Mesodermal cell (in vitro differentiated cells): ENCODE measurements around the gene FASTKD3.

Experiments
- H3K27ac ChIP-seq: 2 replicates; pipeline ENCODE4 v1.7.0; 2013; ENCODE audit warnings: mild to moderate bottlenecking, low read depth, low read length, moderate library complexity; ENCODE audit not compliant: severe bottlenecking
- H3K36me3 ChIP-seq: 2 replicates; pipeline ENCODE4 v1.7.1; 2013; ENCODE audit warnings: mild to moderate bottlenecking, low read length, moderate library complexity; ENCODE audit not compliant: control insufficient read depth, insufficient read depth
- H3K4me1 ChIP-seq: one replicate; pipeline ENCODE4 v1.7.1; 2013; ENCODE audit warnings: mild to moderate bottlenecking, low read length; ENCODE audit not compliant: insufficient read depth, control insufficient read depth, poor library complexity, severe bottlenecking
- H3K4me3 ChIP-seq: 2 replicates; pipeline ENCODE4 v1.7.0; 2013; ENCODE audit warnings: low read length, control low read depth, mild to moderate bottlenecking; ENCODE audit not compliant: insufficient read depth, poor library complexity, severe bottlenecking; ENCODE audit errors: extremely low read depth
- H3K9me3 ChIP-seq: 2 replicates; pipeline ENCODE4 v1.7.1; 2013; ENCODE audit warnings: mild to moderate bottlenecking, low read length, moderate library complexity; ENCODE audit not compliant: control insufficient read depth
- WGBS, 2 experiments: methylation state at CpG; one replicate each; pipeline ENCODE4 v1.1.5; 2013; ENCODE audit warnings: missing lambda C conversion rate in 2 of 2; ENCODE audit not compliant: insufficient coverage in 2 of 2; 5-methylcytosine and 5-hydroxymethylcytosine counted together

FASTKD3 gene

GRCh38 chr5:7902201-7902600 is 33.4 kb upstream of the FASTKD3 start:
- H3K27ac ChIP-seq = no peak overlapping the region
- no peak overlapping the region for H3K4me3 ChIP-seq
- 80% methylated on average over 1 of the region's 3 CpGs; no CpG with 5 or more reads in 1 of the 2 experiments for WGBS, 2 experiments
- H3K9me3 ChIP-seq = no peaks in the 10 kb centered on the region
- H3K36me3 ChIP-seq = peaks cover 61% of the 10 kb centered on the region
- no peaks in the 10 kb centered on the region for H3K4me1 ChIP-seq

- WGBS, 2 experiments = 74 to 77% methylated on average over 5 of the region's 5 CpGs
- H3K4me1 ChIP-seq = no peaks in the 10 kb centered on the region
- H3K4me3 ChIP-seq = no peak overlapping the region
- peaks cover 83% of the 10 kb centered on the region for H3K36me3 ChIP-seq
- no peak overlapping the region for H3K27ac ChIP-seq
- no peaks in the 10 kb centered on the region for H3K9me3 ChIP-seq
Observed at GRCh38 chr5:7897014-7897600, 28.3 kb upstream of the FASTKD3 start.

- 80% methylated on average over 1 of the region's 2 CpGs for WGBS, 2 experiments
- Histone ChIP-seq H3K4me1 (no peaks in the 10 kb centered on the region), H3K27ac (no peak overlapping the region), H3K36me3 (peaks cover 83% of the 10 kb centered on the region), H3K4me3 (no peak overlapping the region), H3K9me3 (no peaks in the 10 kb centered on the region)
Observed at GRCh38 chr5:7894860-7895259, 26.0 kb upstream of the FASTKD3 start.

GRCh38 chr5:7894439-7894838 is 25.6 kb upstream of the FASTKD3 start:
- WGBS, 2 experiments = 100% methylated on average over 1 to 3 of the region's 5 CpGs
- H3K27ac ChIP-seq = no peak overlapping the region
- peaks cover 83% of the 10 kb centered on the region for H3K36me3 ChIP-seq
- no peaks in the 10 kb centered on the region for H3K9me3 ChIP-seq
- no peak overlapping the region for H3K4me3 ChIP-seq
- H3K4me1 ChIP-seq = no peaks in the 10 kb centered on the region

GRCh38 chr5:7888901-7889300 is 20.1 kb upstream of the FASTKD3 start:
- no peaks in the 10 kb centered on the region for H3K4me1 ChIP-seq

GRCh38 chr5:7886849-7887475 is 18.1 kb upstream of the FASTKD3 start:
- no peak overlapping the region for H3K4me3 ChIP-seq
- H3K36me3 ChIP-seq = peaks cover 66% of the 10 kb centered on the region
- no peaks in the 10 kb centered on the region for H3K4me1 ChIP-seq
- 100% methylated on average over 1 of the region's 7 CpGs; no CpG with 5 or more reads in 1 of the 2 experiments for WGBS, 2 experiments
- H3K27ac ChIP-seq = no peak overlapping the region
- H3K9me3 ChIP-seq = no peaks in the 10 kb centered on the region

More at GRCh38 chr5:7888901-7889300, 20.1 kb upstream of the FASTKD3 start:
- Histone ChIP-seq H3K27ac (no peak overlapping the region), H3K9me3 (no peaks in the 10 kb centered on the region), H3K4me3 (no peak overlapping the region), H3K36me3 (peaks cover 67% of the 10 kb centered on the region)
- 89 to 100% methylated on average over 6 to 9 of the region's 9 CpGs for WGBS, 2 experiments

GRCh38 chr5:7884491-7885267 is 15.8 kb upstream of the FASTKD3 start:
- H3K36me3 ChIP-seq = peaks cover 74% of the 10 kb centered on the region
- no peak overlapping the region for H3K27ac ChIP-seq
- 100% methylated on average over 2 of the region's 5 CpGs; no CpG with 5 or more reads in 1 of the 2 experiments for WGBS, 2 experiments
- no peaks in the 10 kb centered on the region for H3K9me3 ChIP-seq
- no peaks in the 10 kb centered on the region for H3K4me1 ChIP-seq
- H3K4me3 ChIP-seq = no peak overlapping the region

GRCh38 chr5:7882926-7883325 is 14.1 kb upstream of the FASTKD3 start:
- WGBS, 2 experiments = 92 to 100% methylated on average over 2 to 3 of the region's 4 CpGs
- Histone ChIP-seq H3K9me3 (no peaks in the 10 kb centered on the region), H3K4me3 (no peak overlapping the region), H3K4me1 (no peaks in the 10 kb centered on the region), H3K36me3 (peaks cover 76% of the 10 kb centered on the region), H3K27ac (no peak overlapping the region)

GRCh38 chr5:7881816-7882215 is 13.0 kb upstream of the FASTKD3 start:
- Histone ChIP-seq H3K4me1 (no peaks in the 10 kb centered on the region), H3K4me3 (no peak overlapping the region), H3K9me3 (no peaks in the 10 kb centered on the region), H3K27ac (no peak overlapping the region), H3K36me3 (peaks cover 85% of the 10 kb centered on the region)
- 94 to 100% methylated on average over 2 of the region's 2 CpGs for WGBS, 2 experiments

- Histone ChIP-seq H3K4me3 (no peak overlapping the region), H3K4me1 (no peaks in the 10 kb centered on the region), H3K9me3 (no peaks in the 10 kb centered on the region), H3K36me3 (peaks cover 89% of the 10 kb centered on the region), H3K27ac (no peak overlapping the region)
- WGBS, 2 experiments = 88 to 89% methylated on average over 1 to 4 of the region's 4 CpGs
Observed at GRCh38 chr5:7881091-7881490, 12.3 kb upstream of the FASTKD3 start.
